ENCODE data around the gene HDAC6.

HDAC6 gene

DNA sequence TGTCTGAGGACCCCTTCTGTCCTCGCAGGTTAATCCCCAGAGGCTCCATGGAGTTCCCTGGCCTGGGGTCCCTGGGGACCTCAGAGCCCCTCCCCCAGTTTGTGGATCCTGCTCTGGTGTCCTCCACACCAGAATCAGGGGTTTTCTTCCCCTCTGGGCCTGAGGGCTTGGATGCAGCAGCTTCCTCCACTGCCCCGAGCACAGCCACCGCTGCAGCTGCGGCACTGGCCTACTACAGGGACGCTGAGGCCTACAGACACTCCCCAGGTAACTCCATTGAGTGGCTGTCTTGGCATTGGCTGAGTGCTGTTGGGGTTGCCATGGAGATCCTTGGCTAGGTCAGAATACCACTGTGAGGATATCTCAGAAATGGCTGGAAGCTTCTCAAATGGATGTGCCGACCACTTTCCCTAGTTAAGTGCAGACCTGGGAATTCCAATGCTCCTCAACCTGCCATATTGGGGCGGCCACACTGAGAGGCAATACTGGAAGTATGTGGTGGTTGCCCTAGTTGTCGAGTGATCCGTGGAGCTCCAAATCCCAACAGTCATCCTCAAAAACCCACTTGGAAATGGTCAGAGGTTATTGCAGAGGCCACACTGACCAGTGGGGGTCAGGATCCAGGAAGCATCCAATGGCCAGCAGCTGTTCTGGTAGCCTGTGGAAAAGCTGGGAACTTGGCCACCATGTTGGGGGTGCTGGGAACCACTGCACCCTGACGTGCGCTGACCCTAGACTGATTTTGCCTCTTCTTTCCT lies 10.6 kb upstream of the HDAC6 start:
- Histone ChIP-seq H3K9ac (ENCODE audit: low read depth, low read length) (no peak overlapping the region), H3K9me3 (ENCODE audit: control insufficient read depth, insufficient read depth, low read length) (no peaks in the 10 kb centered on the region), H3K27me3 (ENCODE audit: control insufficient read depth, insufficient read depth, low read length) (no peaks in the 10 kb centered on the region), H3K4me1 (ENCODE audit: control insufficient read depth, insufficient read depth, low read length) (no peaks in the 10 kb centered on the region), H3K4me3 (ENCODE audit: low read depth, low read length) (no peak overlapping the region), H3K36me3 (ENCODE audit: control insufficient read depth, insufficient read depth, low read length) (no peaks in the 10 kb centered on the region)

DNA sequence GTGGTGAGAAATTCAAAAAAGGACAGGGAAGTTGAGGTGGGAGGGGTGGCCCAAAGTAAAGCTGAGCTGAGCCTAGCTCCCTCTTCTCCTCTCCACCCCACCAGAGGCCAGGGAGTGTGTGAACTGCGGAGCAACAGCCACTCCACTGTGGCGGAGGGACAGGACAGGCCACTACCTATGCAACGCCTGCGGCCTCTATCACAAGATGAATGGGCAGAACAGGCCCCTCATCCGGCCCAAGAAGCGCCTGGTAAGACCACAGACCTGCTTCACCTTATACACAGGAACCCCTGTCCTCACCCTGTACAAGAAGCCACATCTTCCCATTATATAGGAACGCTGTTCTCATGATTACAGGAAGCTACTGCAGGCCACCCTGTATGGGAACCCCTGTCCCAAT lies 9.6 kb upstream of the HDAC6 start:
- Histone ChIP-seq H3K9ac (ENCODE audit: low read depth, low read length) (no peak overlapping the region), H3K36me3 (ENCODE audit: control insufficient read depth, insufficient read depth, low read length) (no peaks in the 10 kb centered on the region), H3K4me1 (ENCODE audit: control insufficient read depth, insufficient read depth, low read length) (no peaks in the 10 kb centered on the region), H3K9me3 (ENCODE audit: control insufficient read depth, insufficient read depth, low read length) (no peaks in the 10 kb centered on the region), H3K27me3 (ENCODE audit: control insufficient read depth, insufficient read depth, low read length) (no peaks in the 10 kb centered on the region), H3K4me3 (ENCODE audit: low read depth, low read length) (no peak overlapping the region)

DNA sequence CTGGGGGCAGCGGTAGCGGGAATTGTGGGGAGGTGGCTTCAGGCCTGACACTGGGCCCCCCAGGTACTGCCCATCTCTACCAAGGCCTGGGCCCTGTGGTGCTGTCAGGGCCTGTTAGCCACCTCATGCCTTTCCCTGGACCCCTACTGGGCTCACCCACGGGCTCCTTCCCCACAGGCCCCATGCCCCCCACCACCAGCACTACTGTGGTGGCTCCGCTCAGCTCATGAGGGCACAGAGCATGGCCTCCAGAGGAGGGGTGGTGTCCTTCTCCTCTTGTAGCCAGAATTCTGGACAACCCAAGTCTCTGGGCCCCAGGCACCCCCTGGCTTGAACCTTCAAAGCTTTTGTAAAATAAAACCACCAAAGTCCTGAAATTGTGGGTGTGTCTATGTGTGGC lies 7.9 kb upstream of the HDAC6 start:
- Histone ChIP-seq H3K27me3 (ENCODE audit: control insufficient read depth, insufficient read depth, low read length) (no peaks in the 10 kb centered on the region), H3K9ac (ENCODE audit: low read depth, low read length) (no peak overlapping the region), H3K4me3 (ENCODE audit: low read depth, low read length) (no peak overlapping the region), H3K36me3 (ENCODE audit: control insufficient read depth, insufficient read depth, low read length) (no peaks in the 10 kb centered on the region), H3K9me3 (ENCODE audit: control insufficient read depth, insufficient read depth, low read length) (no peaks in the 10 kb centered on the region), H3K4me1 (ENCODE audit: control insufficient read depth, insufficient read depth, low read length) (no peaks in the 10 kb centered on the region)

DNA sequence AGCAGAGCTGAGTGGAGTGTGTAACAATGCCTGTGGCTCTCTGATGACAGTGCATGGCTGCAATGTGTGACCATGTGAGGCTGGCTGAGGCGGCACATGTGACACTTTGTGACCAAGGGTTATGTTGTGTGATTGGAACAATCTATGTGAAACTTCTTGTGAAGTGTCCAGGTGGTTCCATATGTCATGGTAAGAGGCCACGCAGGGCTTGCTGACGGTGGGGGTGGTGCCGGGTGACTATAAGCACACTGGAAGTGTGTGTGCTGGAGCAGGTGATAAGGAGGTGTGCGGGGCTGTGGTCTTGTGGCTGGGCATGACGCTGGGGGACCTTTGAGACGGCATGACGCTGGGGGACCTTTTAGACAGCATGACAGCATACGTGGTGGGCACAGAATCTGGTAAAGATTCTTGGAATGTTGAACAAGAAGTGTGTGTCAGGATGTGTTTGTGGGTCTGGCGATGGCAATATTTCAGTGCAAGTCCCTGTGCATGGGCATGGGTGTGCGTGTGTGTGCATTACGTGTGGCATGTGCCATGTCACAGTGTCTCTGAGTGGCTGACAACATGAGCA lies 7.4 kb upstream of the HDAC6 start:
- no peaks in the 10 kb centered on the region for H3K36me3 ChIP-seq (ENCODE audit: control insufficient read depth, insufficient read depth, low read length)
- no peaks in the 10 kb centered on the region for H3K4me1 ChIP-seq (ENCODE audit: control insufficient read depth, insufficient read depth, low read length)
- H3K9me3 ChIP-seq (ENCODE audit: control insufficient read depth, insufficient read depth, low read length) = no peaks in the 10 kb centered on the region
- H3K4me3 ChIP-seq (ENCODE audit: low read depth, low read length) = no peak overlapping the region
- no peaks in the 10 kb centered on the region for H3K27me3 ChIP-seq (ENCODE audit: control insufficient read depth, insufficient read depth, low read length)
- H3K9ac ChIP-seq (ENCODE audit: low read depth, low read length) = no peak overlapping the region

DNA sequence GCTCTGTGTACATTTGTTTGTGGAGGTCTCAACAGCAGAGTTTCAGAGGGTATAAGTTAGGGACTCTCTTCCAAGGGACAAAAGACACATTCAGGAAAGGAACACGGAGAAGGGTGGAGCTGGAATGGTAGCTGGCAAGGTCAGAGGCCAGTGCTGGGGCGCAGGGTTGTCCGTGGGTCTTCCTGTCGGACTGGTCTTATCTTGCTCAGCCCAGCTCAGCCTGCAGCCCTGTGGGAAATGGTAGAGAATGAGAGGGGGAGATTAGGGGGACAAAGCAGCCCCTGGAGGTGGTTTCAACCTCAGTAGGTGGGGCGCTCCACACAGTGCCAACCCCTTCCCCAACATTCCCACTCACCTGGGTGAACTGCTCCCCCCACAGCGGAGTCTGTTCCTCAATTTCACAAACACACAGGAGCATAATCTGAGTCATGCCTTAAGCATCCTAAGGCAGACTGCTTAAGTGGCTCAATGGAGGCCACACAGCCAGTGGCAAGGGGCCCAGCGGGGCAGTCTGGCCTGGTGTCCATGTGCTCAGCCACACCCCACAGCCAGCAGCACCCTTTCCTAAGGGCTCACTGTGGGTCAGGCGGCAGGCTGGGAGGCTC lies 6.9 kb upstream of the HDAC6 start:
- Histone ChIP-seq H3K9me3 (ENCODE audit: control insufficient read depth, insufficient read depth, low read length) (no peaks in the 10 kb centered on the region), H3K27me3 (ENCODE audit: control insufficient read depth, insufficient read depth, low read length) (no peaks in the 10 kb centered on the region), H3K4me1 (ENCODE audit: control insufficient read depth, insufficient read depth, low read length) (no peaks in the 10 kb centered on the region), H3K9ac (ENCODE audit: low read depth, low read length) (no peak overlapping the region), H3K36me3 (ENCODE audit: control insufficient read depth, insufficient read depth, low read length) (no peaks in the 10 kb centered on the region), H3K4me3 (ENCODE audit: low read depth, low read length) (no peak overlapping the region)

DNA sequence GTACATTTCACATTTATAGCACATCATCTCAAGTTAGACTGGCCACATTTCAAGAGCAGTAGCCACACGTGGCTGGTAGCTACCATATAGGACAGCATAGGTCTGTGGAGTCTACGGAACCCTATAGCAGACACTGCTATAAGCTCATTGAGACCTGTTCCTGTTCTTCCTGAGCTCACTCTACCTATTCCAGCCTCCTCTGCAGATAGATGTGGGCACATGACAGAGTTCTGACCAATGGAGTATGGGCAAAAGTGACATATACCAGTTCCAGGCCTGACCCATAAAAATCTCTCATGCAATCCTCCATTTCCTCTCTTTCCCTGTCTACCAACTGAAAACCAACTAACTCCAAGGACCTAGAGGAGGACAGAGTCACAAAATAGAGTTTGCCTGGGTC lies 3.5 kb upstream of the HDAC6 start:
- Histone ChIP-seq H3K4me3 (ENCODE audit: low read depth, low read length) (no peak overlapping the region), H3K27me3 (ENCODE audit: control insufficient read depth, insufficient read depth, low read length) (no peaks in the 10 kb centered on the region), H3K9ac (ENCODE audit: low read depth, low read length) (no peak overlapping the region), H3K9me3 (ENCODE audit: control insufficient read depth, insufficient read depth, low read length) (no peaks in the 10 kb centered on the region), H3K4me1 (ENCODE audit: control insufficient read depth, insufficient read depth, low read length) (no peaks in the 10 kb centered on the region), H3K36me3 (ENCODE audit: control insufficient read depth, insufficient read depth, low read length) (no peaks in the 10 kb centered on the region)

DNA sequence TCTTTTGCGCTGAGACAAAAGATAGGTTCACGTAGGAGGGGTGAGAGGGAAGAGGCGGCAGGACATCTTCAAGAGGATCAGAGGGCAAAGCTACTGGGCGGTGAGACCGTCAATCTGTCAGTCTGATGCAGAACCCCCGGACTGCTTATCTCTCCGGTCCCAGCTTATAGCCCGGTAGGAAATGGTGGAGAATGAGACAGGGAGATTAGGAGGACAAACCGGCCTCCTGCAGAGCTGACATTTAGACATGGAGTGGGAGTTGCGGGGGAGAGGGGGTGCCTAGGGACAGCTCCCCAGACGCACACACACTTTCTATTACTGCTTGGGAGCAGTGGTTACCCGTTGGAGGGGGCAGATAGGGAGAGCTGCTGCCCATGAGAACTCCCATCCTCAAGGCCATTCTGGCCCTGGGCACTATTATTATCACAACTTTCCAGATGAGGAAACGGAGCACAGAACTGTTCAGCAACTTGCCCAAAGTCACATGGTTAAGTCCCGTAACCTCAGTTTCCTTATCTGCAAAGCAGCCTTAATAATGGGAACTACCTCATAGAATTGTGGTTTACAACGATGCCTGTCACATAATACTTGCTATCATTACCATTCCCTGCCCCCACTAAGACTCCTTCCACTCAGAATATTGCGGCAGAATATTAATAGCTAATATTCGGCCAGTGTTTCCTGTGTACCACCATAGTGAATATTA lies 1.1 kb upstream of the HDAC6 start:
- Histone ChIP-seq H3K36me3 (ENCODE audit: control insufficient read depth, insufficient read depth, low read length) (no peaks in the 10 kb centered on the region), H3K9me3 (ENCODE audit: control insufficient read depth, insufficient read depth, low read length) (no peaks in the 10 kb centered on the region), H3K4me1 (ENCODE audit: control insufficient read depth, insufficient read depth, low read length) (no peaks in the 10 kb centered on the region), H3K9ac (ENCODE audit: low read depth, low read length) (peak overlapping the region; percentile 94), H3K4me3 (ENCODE audit: low read depth, low read length) (peak overlapping the region; percentile 85), H3K27me3 (ENCODE audit: control insufficient read depth, insufficient read depth, low read length) (no peaks in the 10 kb centered on the region)

DNA sequence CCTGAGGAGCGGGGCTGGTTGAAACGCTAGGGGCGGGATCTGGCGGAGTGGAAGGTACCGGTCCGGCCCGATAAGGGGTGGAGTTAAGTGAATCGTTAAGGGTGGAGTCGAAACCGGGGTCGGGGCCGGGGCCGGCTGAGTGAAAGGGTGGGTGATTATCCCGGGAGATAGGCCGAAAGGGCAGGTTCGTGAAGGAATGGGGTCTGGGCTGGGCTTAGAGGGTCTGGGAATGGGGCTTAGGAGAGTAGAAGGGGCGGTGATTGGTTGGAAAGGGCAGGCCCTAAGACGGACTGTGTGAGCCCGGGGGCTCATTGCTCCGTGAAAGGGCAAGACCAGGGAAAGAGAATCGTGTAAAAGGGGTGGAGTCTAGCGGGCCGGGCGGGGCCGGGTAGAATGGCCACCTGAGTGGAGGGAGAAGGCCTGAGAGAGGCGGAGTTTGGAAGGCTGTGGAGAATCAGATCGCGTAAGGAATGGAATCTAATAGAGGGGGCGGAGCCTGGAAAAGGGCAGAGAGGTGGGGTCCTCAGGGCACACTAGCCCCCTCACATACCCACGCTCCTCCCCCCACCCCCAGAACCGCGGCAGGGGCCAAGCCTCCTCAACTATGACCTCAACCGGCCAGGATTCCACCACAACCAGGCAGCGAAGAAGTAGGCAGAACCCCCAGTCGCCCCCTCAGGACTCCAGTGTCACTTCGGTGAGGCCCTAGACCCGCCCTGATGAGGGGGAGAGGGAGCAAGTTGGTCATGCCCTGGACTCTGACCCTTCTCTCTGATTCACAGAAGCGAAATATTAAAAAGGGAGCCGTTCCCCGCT lies 430 bp downstream of the HDAC6 start:
- Histone ChIP-seq H3K9me3 (ENCODE audit: control insufficient read depth, insufficient read depth, low read length) (no peaks in the 10 kb centered on the region), H3K4me1 (ENCODE audit: control insufficient read depth, insufficient read depth, low read length) (no peaks in the 10 kb centered on the region), H3K36me3 (ENCODE audit: control insufficient read depth, insufficient read depth, low read length) (no peaks in the 10 kb centered on the region), H3K9ac (ENCODE audit: low read depth, low read length) (peak overlapping the region; percentile 87), H3K27me3 (ENCODE audit: control insufficient read depth, insufficient read depth, low read length) (no peaks in the 10 kb centered on the region), H3K4me3 (ENCODE audit: low read depth, low read length) (peak overlapping the region; percentile 73)

DNA sequence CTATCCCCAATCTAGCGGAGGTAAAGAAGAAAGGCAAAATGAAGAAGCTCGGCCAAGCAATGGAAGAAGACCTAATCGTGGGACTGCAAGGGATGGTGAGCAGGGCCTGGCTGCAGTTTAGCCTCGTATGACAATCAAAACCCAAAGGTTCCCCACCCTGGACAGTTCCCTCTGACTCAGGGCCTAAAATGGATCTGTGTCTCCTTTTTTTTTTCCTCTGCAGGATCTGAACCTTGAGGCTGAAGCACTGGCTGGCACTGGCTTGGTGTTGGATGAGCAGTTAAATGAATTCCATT lies 986 bp downstream of the HDAC6 start:
- peak overlapping the region; percentile 73 for H3K4me3 ChIP-seq (ENCODE audit: low read depth, low read length)
- H3K4me1 ChIP-seq (ENCODE audit: control insufficient read depth, insufficient read depth, low read length) = no peaks in the 10 kb centered on the region
- H3K36me3 ChIP-seq (ENCODE audit: control insufficient read depth, insufficient read depth, low read length) = no peaks in the 10 kb centered on the region
- H3K27me3 ChIP-seq (ENCODE audit: control insufficient read depth, insufficient read depth, low read length) = no peaks in the 10 kb centered on the region
- no peak overlapping the region for H3K9ac ChIP-seq (ENCODE audit: low read depth, low read length)
- H3K9me3 ChIP-seq (ENCODE audit: control insufficient read depth, insufficient read depth, low read length) = no peaks in the 10 kb centered on the region

DNA sequence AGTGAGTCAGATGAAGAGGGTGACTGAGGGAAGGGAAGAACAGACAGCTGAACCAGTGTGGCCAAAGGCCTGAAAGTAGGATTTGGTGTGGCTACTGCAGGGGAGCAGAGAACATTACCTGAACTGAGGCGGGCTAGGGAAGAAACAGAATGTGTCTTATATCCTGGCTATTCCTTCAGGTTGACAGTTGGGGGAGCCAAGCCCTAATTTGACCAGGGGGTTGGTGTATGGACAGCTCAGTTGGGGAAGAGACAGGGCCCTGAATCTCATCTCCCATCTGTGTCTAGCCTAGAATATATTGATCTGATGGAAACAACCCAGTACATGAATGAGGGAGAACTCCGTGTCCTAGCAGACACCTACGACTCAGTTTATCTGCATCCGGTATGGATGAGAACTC lies 4.2 kb downstream of the HDAC6 start:
- no peaks in the 10 kb centered on the region for H3K4me1 ChIP-seq (ENCODE audit: control insufficient read depth, insufficient read depth, low read length)
- no peaks in the 10 kb centered on the region for H3K27me3 ChIP-seq (ENCODE audit: control insufficient read depth, insufficient read depth, low read length)
- no peaks in the 10 kb centered on the region for H3K9me3 ChIP-seq (ENCODE audit: control insufficient read depth, insufficient read depth, low read length)
- no peak overlapping the region for H3K9ac ChIP-seq (ENCODE audit: low read depth, low read length)
- H3K36me3 ChIP-seq (ENCODE audit: control insufficient read depth, insufficient read depth, low read length) = no peaks in the 10 kb centered on the region
- H3K4me3 ChIP-seq (ENCODE audit: low read depth, low read length) = no peak overlapping the region

DNA sequence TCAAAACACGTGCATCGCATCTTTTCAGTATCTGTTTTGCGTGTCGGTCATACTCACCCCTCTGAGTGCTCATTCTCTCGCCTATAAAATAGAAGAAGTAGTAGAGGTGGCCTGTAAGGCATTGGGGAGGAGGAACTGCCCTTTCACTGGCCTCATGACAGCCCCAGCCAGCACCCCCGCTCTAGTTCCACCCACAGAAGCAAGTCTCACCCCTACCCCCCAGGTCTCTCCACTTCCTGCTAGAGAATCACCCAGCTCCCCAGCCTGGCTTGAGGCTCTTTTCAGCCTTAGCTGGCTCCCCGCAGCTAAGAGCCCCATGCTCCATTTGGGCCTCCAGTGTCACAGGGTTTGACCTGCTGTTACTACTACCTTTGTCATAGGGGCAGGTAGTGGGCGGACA lies 11.8 kb downstream of the HDAC6 start:
- no peak overlapping the region for H3K9ac ChIP-seq (ENCODE audit: low read depth, low read length)
- H3K36me3 ChIP-seq (ENCODE audit: control insufficient read depth, insufficient read depth, low read length) = peaks cover 7% of the 10 kb centered on the region
- no peaks in the 10 kb centered on the region for H3K9me3 ChIP-seq (ENCODE audit: control insufficient read depth, insufficient read depth, low read length)
- H3K4me1 ChIP-seq (ENCODE audit: control insufficient read depth, insufficient read depth, low read length) = no peaks in the 10 kb centered on the region
- H3K4me3 ChIP-seq (ENCODE audit: low read depth, low read length) = no peak overlapping the region
- H3K27me3 ChIP-seq (ENCODE audit: control insufficient read depth, insufficient read depth, low read length) = no peaks in the 10 kb centered on the region

Measured in iPS-15b (cell line).